Prostate gland (tissue), 2 donors: ENCODE data around the gene TXNDC9.

Experiments
- POLR2A ChIP-seq: fragments of 450-650 bp; IDR thresholded peaks from one replicate; pipeline ENCODE4 v1.6.1; 2016; ENCODE audit warnings: antibody characterized with exemption, mild to moderate bottlenecking
- TF ChIP-seq, protein P1 (sequence below), 4 experiments: fragments of 200-600 bp in 2 of 4; fragments of 450-650 bp in 2 of 4; sonication (generic) in 2 of 4; IDR thresholded peaks; 1 replicate in 3 of 4; 2 replicates in 1 of 4; pipeline ENCODE4 v1.5.1; 2016 to 2019; ENCODE audit warnings: antibody characterized with exemption in 4 of 4, mild to moderate bottlenecking in 2 of 4, moderate library complexity in 2 of 4

- TF ChIP-seq, protein P1, sequence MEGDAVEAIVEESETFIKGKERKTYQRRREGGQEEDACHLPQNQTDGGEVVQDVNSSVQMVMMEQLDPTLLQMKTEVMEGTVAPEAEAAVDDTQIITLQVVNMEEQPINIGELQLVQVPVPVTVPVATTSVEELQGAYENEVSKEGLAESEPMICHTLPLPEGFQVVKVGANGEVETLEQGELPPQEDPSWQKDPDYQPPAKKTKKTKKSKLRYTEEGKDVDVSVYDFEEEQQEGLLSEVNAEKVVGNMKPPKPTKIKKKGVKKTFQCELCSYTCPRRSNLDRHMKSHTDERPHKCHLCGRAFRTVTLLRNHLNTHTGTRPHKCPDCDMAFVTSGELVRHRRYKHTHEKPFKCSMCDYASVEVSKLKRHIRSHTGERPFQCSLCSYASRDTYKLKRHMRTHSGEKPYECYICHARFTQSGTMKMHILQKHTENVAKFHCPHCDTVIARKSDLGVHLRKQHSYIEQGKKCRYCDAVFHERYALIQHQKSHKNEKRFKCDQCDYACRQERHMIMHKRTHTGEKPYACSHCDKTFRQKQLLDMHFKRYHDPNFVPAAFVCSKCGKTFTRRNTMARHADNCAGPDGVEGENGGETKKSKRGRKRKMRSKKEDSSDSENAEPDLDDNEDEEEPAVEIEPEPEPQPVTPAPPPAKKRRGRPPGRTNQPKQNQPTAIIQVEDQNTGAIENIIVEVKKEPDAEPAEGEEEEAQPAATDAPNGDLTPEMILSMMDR (IDR thresholded peaks at IDR 0.05), result no peak
- no peak for TF ChIP-seq POLR2A
Measured at GRCh38 chr2:99382143-99382542, 46.0 kb upstream of the TXNDC9 start.
